Measurements from ENCODE around the gene RUNX3. TPM values are rescaled to one million over a fixed set of nuclear protein-coding genes. Genes with fewer than 3 reads are reported as not detected.

Gene RUNX3
- total RNA-seq, 1 experiment from 2014 or later, result 1.5 TPM

- TF ChIP-seq KAT7 (CRISPR knock-in tag; IDR thresholded peaks at IDR 0.05; ENCODE audit: borderline replicate concordance), result no peak
- no peak for TF ChIP-seq FOXP4 (CRISPR knock-in tag; IDR thresholded peaks at IDR 0.05)
- no peak for TF ChIP-seq JUN (CRISPR knock-in tag; IDR thresholded peaks at IDR 0.05)
- TF ChIP-seq OVOL2 (CRISPR knock-in tag; IDR thresholded peaks at IDR 0.05; ENCODE audit: borderline replicate concordance), result no peak
These were observed 8.7 kb downstream of the RUNX3 start (continued) for GRCh38 chr1:24921412-24921811.

GRCh38 chr1:24920533-24920925, 9.5 kb downstream of the RUNX3 start:
- no peak overlapping the region for H3K27ac Mint-ChIP-seq
- H3K27me3 Mint-ChIP-seq (ENCODE audit: low read depth), result peaks cover 16% of the 10 kb centered on the region
- CTCF ChIA-PET, result interaction anchor here (0.6 kb wide), 1 partner anchor 78 kb away, joined by 6 read pairs; no protein-coding TSS in a partner anchor

GRCh38 chr1:24919791-24920532, 10.1 kb downstream of the RUNX3 start:
- CTCF ChIA-PET, result interaction anchor here (0.6 to 1.3 kb wide), 4 partner anchors 10 to 333 kb away, joined by 3 to 6 read pairs (median 4); no protein-coding TSS in a partner anchor
- Mint-ChIP-seq H3K4me3 (no peak overlapping the region), H3K27ac (no peak overlapping the region), H3K27me3 (ENCODE audit: low read depth) (peaks cover 10% of the 10 kb centered on the region), H3K4me1 (peaks cover 8% of the 10 kb centered on the region), H3K36me3 (no peaks in the 10 kb centered on the region), H3K9me3 (no peaks in the 10 kb centered on the region)
- POLR2A ChIA-PET, result interaction anchor here (0.6 kb wide), 1 partner anchor 167 kb away, joined by 3 read pairs; no protein-coding TSS in a partner anchor
- no peak for TF ChIP-seq PREB (CRISPR knock-in tag; IDR thresholded peaks at IDR 0.05; ENCODE audit: borderline replicate concordance)
- no peak for ATAC-seq
- no peak for DNase-seq (ENCODE audit: low spot score)

More at GRCh38 chr1:24920533-24920925, 9.5 kb downstream of the RUNX3 start:
- Mint-ChIP-seq H3K4me3 (no peak overlapping the region), H3K9me3 (no peaks in the 10 kb centered on the region), H3K4me1 (peaks cover 4% of the 10 kb centered on the region), H3K36me3 (no peaks in the 10 kb centered on the region)
- no peak for DNase-seq (ENCODE audit: low spot score)
- POLR2A ChIA-PET, result no interaction called here
- ATAC-seq, result no peak
- TF ChIP-seq GRHL2 (CRISPR knock-in tag; IDR thresholded peaks at IDR 0.05; ENCODE audit: insufficient replicate concordance, severe bottlenecking) (no peak), FOXK1 (CRISPR knock-in tag; IDR thresholded peaks at IDR 0.05) (no peak), ESRRA (CRISPR knock-in tag; IDR thresholded peaks at IDR 0.05; ENCODE audit: borderline replicate concordance) (no peak), NR1H2 (CRISPR knock-in tag; IDR thresholded peaks at IDR 0.05) (no peak), TEAD4 (CRISPR knock-in tag; IDR thresholded peaks at IDR 0.05) (no peak), SMAD3 (CRISPR knock-in tag; IDR thresholded peaks at IDR 0.05; ENCODE audit: borderline replicate concordance) (no peak)

GRCh38 chr1:24918995-24919605, 11.0 kb downstream of the RUNX3 start:
- POLR2A ChIA-PET, result no interaction called here
- H3K27me3 Mint-ChIP-seq (ENCODE audit: low read depth), result peaks cover 2% of the 10 kb centered on the region; the same call in 1 of the 2 replicates
- no peak for TF ChIP-seq ZNF281 (CRISPR knock-in tag; IDR thresholded peaks at IDR 0.05)
- TF ChIP-seq CBFB (CRISPR knock-in tag; IDR thresholded peaks at IDR 0.05; ENCODE audit: low read depth), result no peak
- no peak for TF ChIP-seq EMX1 (CRISPR knock-in tag; IDR thresholded peaks at IDR 0.05)
- no peak for TF ChIP-seq GTF2I (CRISPR knock-in tag; conservative IDR thresholded peaks at IDR 0.05)
- TF ChIP-seq MXD4 (CRISPR knock-in tag; IDR thresholded peaks at IDR 0.05; ENCODE audit: borderline replicate concordance), result no peak
- no peak for TF ChIP-seq NR2C2 (CRISPR knock-in tag; IDR thresholded peaks at IDR 0.05)
- no peak for TF ChIP-seq IRF2 (CRISPR knock-in tag; IDR thresholded peaks at IDR 0.05; ENCODE audit: borderline replicate concordance, low read depth)
- TF ChIP-seq NR3C1 (CRISPR knock-in tag; conservative IDR thresholded peaks at IDR 0.05; ENCODE audit: low read depth), result no peak
- no peak for TF ChIP-seq ZNF138 (CRISPR knock-in tag; conservative IDR thresholded peaks at IDR 0.05)
- TF ChIP-seq ATF6 (CRISPR knock-in tag; IDR thresholded peaks at IDR 0.05), result no peak

More at GRCh38 chr1:24918995-24919605, 11.0 kb downstream of the RUNX3 start:
- ATAC-seq (no peak), DNase-seq (ENCODE audit: low spot score) (no peak)
- CTCF ChIA-PET, result interaction anchor here (0.9 to 1.3 kb wide), 4 partner anchors 10 to 332 kb away, joined by 3 to 4 read pairs (median 3); no protein-coding TSS in a partner anchor
- Mint-ChIP-seq H3K4me3 (no peak overlapping the region), H3K9me3 (no peaks in the 10 kb centered on the region), H3K27ac (no peak overlapping the region), H3K36me3 (no peaks in the 10 kb centered on the region), H3K4me1 (peaks cover 8% of the 10 kb centered on the region)

All from WTC11 (cell line).